Stimulated activated CD4-positive, alpha-beta T cell treated with anti-CD3 and anti-CD28 coated beads, Interleukin-2, amount 100 ng/mL, for 24 hours (primary cell): ENCODE results near the gene HP1BP3.

Experiments
- DNase-seq, 2 donors: peaks; one replicate each; pipeline ENCODE4 v3.0.0-alpha.2; 2020

The HP1BP3 gene

DNA sequence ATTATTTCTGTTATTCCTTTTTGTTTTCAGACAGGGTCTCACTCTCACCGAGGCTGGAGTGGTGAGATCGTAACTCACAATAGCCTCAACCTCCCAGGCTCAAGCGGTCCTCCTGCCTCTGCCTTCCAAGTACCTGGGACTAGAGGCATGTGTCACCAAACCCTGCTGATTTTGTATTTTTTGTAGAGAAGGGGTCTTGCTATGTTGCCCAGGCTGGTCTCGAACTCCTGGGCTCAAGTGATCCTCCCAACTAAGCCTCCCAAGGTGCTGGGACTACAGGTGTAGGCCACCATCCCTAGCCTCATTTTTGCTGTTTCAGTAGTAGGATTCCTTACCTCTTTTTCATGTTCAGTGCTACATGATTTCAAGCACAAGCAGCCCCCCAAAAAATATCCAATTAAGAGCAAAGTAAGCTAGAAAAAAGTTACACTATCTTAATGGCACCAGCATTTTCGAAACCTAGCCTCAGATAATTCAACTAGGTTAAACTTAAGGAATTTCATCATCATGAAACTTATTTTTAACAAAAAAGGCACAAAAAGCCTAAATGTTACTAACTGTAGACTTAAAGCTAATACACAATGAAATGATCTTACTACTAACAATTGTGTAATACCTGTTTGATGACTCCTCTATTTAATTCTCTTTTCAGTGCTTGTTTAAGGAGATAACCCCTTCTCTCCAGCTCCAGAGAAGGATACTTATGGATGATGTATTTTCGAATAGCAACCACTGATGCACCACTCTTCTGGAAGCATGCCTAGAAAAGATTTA, 16.6 kb downstream of the HP1BP3 start:
- no peak for DNase-seq

DNA sequence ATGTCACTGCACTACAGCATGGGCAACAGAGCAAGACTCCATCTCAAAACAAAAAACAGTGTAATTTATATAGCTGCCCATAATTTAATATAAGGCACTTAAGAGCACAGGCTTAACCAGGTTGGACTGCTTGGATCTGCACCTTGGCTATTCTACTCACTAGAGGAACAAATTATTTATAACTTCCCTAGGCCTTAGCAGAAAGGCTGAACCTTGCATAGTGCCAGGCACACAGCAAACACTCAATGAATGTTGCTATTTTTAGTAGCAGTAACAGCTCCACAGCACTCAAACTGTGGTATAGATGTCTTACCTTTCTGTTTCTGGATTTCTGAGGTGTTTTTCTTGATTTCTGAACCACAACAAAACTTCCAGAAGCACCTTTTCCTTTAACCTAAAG, 19.8 kb downstream of the HP1BP3 start:
- no peak for DNase-seq

DNA sequence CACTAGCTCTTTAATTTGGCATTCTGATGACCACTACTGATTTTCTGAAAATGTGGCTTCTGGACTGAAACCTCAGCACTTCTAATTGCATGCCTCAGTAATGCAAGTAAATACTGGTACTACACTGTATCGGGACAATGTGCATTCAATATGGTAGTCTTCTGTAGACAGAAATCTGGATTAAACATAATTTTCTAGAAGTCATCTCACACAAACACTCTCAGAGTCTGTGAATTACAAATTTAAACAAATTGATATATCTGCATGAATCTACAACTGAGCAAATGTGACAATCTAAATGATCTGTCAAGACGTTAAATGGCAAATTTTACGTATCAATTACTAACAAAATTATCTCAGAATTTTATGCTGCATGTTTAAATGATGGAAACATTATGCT, 23.7 kb downstream of the HP1BP3 start:
- no peak for DNase-seq

DNA sequence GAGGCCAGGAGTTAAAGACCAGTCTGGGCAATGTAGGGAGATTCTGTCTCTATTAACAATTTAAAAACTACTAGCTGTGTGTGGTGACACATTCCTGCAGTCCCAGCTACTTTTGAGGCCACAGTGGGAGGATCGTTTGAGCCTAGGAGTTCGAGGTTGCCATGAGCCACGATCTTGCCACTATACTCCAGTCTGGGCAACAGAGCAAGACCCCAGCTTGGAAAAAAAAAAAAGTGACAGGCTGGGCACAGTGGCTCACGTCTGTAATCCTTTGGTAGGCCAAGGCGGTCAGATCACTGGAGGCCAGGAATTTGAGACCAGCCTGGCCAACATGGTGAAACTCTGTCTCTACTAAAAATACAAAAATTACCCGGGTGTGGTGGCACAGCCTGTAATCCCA, 26.8 kb downstream of the HP1BP3 start:
- no peak for DNase-seq

DNA sequence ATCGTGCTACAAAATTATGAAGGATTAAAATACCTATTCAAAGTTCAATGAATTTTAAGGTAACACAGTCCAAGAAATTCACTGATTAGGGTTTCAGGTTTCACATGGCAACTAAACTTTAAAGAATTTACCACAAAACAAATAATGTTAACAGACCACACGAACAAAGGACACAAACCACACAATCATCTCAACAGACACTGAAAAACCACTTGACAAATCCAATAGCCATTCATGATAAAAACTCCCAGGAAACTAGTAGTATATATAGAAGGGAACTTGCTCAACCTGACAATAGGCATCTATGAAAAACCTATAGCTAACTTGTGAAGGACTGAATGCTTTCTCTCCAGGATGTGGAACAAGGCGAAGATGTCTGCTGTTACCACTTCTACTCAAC, 33.5 kb downstream of the HP1BP3 start:
- no peak for DNase-seq

DNA sequence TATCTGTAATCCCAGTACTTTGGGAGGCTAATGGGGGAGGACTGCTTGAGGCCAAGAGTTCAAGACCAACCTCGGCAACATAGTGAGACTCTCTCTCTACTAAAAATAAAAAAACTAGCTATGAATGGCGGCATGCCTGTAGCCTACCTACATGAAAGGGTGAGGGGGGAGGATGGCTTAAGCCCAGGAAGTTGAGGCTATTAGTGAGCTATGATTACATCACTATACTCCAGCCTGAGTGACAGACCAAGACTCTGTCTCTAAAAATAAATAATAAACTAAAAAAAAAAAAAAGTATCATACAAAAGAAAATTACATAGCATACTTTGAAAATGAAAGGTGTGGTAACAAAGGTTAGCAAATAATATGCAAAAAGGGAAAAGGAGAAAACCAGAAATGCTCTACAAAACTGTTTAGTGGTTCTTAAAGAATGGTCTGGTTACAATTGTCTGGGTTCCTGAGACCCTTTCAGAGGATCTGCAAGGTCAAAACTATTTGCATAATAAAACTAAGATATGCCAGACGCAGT, 35.6 kb downstream of the HP1BP3 start:
- no peak for DNase-seq

DNA sequence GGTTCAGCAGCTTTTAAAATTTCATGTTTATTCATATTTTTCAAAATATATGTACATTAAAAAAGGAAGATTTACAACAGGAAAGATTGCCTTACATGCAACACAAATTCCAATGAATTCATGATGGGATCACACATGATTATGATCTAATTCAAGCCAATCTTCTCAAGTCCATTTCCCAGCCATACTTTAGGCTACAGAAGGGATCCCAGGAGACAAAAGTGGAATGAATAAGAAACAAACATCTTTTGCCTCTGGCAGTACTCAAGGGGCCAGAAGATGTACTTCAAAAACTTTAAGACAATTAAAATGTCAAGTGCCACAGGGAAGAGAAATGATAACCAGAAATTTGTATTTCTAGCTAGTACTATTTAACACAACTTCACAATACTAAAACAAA, 44.4 kb downstream of the HP1BP3 start:
- no peak for DNase-seq

DNA sequence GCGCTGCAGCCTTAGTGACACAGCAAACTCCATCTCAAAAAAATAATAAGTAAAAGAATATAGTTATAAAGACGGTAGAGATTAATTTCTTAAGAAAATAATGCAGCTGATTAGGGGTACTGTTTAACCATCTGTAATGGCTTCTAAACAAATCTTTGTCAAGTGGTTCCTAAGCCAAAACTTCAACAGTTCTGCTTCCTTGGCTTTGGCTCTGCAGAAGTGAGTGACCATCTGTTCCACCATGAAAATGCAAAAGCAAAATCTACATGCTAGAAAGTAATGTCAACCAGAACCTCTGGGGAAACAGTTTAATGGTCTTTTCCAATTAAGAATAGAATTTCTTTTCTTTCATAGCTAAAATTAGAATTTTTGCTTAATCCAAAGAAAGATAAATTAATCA, 46.3 kb downstream of the HP1BP3 start:
- DNase-seq: no peak

DNA sequence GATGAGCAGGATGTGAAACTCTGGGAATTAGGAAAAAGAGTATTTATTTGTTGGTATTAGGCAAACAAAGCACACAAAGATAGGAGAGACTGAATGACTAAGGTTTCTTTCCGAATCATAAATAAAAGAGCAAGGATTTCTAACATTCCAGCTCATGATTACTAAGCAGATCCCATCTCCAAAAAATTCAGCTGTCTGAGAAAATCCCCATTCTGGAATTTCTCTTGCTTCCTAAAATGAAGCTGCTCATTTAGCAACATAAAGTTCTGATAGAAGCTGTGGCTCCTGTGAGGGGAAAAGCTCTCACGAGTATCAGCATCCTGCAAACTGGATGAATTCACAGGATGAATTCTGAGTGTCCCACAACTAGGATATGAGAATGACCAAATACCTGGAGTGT, 47.9 kb downstream of the HP1BP3 start:
- no peak for DNase-seq

DNA sequence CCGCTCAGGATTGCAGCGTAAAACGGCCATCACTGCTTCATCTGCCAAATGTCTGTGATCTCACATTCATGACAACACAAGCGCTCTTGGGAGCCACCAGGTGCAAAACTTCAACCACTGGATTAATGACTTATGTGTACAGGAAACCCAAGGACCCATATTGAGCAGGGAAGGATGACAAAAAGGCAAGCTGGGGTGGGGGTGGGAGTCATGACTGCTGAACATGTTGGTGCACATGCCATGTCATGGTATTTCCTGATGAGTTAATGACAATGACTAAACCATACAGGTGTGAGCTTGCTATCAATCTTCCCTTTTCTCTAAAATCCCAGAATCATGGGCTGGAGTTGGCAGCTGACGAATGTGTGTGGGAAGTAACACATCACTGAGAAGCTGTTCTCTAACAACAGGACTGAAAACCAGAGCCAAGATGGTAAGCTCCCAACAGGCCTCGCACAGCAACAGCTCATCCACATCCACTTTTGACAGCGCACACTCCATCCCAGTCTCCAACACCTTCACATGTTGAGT, 51.5 kb downstream of the HP1BP3 start:
- DNase-seq: no peak

DNA sequence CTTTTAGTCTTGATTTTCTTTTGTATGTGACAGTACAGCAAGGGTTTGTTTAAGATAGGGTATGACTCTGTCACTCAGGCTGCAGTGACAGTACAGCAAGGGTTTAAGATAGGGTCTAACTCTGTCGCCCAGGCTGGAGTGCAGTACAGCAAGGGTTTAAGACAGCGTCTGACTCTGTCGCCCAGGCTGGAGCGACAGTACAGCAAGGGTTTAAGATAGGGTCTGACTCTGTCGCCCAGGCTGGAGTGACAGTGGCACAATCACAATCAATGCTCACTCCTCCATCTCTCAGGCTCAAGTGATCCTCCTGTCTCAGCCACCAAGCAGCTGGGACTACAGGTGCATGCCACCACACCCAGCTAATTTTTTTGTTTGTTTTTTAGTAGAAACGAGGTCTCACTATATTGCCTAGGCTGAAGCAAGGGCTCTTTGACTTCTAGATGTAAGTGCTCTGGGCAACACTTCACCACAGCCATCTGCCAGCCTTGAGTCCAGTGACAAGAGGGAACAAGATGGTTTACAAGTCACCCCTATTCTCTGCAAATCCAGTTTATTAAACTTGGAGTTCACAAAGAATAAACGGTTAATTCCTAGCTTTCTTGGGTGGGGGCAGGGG, 53.6 kb downstream of the HP1BP3 start:
- no peak for DNase-seq

DNA sequence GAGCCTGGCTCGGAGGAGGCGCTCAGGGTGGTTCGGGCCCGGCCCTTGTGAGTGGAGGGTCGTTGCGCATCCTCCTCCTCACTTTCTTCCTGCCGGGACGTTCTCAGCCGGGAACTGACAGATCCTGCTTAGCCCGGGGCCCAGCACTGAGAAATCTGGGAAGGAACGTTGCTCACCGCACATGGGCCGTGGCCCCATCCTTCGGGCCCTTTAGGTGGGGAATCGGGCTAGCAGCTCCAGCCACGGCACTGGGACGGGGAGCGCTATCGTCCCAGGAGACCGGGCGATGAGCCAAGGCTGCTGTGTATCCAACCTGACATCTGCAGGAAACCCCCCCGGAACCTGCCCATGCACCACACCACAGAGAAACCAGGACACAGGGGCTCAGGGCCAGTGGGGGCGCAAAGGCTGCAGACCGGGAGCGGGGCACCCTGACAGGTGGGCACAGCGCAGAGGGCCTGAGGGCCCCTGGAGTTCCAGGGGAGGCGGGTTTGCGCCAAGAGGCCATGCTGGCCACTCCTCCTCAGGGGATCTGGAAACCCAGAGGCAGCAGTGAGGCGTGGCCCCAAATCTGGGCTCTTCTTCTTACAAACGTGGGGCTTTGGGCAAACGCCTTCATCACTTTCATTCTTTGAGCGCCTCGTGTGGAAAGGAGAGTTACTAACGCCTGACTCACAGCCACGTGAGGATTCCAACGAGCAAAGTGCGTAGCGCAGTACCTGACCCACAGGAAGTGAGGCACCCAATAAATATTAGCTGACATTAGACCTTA, 54.3 kb downstream of the HP1BP3 start, which contains the start of gene SH2D5:
Gene SH2D5 (minus strand): TSS at position 116 of the 772 bp plus-strand sequence. CDS start 4,659 bp downstream, outside the sequence.
- DNase-seq: peak; percentile 77

DNA sequence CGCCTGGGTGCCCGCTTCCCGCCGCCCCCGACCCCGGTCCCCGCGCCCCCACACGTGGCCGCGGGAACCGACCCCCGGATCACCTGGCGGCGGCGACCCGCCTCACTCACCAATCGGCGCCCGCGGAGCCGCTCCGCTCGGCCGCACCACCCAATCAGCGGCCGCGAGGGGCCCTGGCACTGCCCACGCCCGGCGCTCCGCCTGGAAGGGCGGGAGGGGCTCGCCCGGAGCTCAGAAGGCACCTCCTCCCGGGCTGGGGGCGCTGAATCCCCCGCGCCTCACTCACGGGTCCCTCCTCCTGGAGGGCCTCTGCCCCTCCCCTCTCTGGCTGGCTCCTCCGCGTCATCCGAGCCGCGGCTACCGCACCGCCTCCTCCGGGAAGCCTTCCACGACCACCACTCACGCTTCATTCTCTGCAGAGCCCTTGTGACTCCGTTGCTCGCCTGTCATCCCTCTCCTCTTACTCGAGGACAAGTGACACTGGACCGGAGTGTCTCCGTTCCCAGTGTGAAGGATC, 55.0 kb downstream of the HP1BP3 start:
- DNase-seq: peak; percentile 63 to 73

DNA sequence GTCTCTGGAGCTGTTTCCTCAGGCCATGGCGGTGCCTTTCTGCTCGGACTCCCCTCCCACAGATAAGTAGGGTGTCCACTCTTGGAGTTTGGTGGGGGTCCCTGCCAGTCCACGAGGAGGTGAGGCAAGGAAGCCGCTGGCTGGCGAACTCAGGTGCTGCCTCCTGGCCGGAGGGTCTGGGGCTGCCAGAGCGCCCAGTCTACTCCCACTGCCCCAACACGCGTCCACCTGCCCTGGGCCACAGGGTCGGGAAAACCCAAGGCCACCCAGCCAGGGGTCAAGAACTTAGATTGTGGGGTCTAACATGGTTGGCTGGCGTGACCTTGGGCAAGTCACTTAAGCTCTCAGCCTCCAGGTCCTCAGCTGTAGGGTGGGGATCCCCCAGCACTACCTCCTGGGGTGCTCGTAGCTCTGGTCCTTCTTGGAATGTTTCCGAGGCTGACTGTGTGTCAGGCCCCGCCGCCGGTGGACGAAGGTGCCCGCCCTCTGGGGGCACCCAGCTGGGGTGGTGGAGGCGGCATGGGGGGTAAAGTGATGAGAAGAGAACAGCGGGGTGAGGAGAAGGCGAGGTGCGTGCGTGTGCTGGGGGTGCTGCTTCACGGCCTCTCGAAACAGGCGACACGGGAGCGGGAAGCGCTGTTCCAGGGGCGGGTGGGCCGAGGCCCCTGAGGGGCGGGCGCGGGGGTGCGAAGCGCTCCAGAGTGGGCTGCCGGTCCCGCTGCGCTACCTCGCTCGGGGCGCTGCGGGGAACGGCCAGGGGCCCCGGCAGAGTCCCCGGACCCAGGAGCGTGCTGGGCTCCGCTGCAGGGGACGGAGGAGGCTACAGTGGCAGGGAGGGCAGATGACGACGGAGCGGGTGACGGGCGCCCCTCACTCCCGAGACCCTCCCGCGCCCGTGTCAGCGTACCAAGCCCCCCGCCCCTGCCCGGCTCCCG, 55.8 kb downstream of the HP1BP3 start:
- DNase-seq: peak in 1 of 2 donors; percentile 15

DNA sequence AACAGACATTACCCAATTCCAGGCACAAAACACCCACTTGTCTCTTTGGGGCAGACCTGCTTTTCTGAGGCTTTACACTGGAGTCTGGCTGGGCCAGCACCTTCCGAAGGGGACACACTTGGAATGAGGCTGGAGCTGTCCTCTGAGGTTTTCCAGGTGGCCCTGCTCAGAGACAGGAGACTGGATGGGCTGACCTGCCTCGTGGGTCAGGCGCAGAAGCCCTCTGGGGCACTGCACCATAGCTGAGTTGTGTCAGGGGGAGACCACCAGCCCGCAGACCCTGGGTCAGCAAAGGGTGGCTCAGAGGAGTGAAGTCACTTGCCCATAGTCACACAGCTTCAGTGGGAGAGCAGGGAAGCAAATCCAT, 56.4 kb downstream of the HP1BP3 start:
- DNase-seq: no peak

DNA sequence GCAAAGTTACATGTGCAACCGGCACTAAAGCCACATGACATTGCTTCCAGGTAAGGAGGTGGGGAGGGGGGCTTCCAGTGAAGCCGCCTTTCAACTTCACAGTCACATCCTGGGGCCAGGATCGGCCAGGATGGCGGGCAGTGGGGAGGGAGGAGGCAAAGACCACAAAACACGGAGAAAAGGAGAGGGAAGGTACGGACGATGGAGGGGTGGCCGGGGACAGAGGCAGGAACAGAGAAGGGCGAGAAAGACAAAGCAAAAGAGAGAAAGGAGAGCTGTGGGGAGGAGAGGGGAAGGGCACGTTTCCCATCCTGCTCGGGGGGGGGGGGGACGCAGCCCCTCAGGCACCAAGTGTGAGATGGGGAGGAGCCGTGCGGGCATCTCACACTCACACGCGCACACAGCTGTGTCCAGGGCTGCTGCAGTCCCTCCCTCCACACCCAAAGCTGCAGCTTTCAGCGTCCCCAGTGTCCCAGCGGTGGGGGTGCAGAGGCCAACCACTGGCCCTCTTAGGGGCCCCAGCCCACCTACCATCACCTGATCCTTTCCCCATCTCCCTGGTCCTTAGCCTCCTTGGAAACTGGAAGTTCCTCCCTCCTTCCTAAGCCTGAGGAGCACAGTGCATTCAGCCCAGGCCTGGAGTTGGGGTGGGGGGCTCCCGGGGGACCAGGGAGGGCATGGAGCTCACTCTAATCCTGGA, 57.0 kb downstream of the HP1BP3 start:
- DNase-seq: no peak

DNA sequence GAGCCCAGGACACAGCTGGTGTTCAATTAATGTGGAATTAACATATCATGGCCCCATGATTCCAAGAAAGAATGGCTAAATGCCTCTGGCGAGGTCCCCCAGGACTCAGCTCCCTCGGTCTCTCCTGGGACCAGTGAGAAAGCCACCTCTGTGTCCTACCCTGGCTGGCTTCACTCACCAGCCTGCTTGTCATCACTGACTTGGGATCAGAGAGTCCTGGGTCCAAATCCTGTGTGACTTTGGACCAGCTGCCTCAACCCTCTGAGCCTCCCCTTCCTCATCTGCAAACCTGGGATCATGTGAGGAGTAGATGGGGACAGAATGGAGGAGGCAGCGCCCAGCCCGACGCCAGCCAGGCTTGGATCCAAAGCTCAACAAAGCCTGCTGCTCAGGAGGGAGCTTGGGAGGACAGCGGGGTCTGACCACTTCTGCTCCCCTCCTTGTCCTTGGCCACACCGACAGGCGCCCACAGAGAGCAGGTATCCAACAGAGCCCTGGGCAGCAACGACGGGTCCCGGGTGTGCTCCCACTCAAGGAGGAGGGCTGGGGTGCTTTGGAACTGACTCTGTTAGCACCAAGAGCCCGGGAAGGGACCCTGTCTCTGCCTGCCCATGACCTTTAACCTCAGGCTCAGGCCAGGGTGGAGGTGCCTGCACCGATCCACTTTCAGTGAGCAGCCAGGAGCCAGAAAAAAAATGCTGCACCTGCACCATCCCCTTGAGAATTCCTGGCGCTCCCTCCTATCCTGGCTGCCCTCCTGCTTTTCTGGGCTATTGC, 57.8 kb downstream of the HP1BP3 start:
- DNase-seq: no peak

DNA sequence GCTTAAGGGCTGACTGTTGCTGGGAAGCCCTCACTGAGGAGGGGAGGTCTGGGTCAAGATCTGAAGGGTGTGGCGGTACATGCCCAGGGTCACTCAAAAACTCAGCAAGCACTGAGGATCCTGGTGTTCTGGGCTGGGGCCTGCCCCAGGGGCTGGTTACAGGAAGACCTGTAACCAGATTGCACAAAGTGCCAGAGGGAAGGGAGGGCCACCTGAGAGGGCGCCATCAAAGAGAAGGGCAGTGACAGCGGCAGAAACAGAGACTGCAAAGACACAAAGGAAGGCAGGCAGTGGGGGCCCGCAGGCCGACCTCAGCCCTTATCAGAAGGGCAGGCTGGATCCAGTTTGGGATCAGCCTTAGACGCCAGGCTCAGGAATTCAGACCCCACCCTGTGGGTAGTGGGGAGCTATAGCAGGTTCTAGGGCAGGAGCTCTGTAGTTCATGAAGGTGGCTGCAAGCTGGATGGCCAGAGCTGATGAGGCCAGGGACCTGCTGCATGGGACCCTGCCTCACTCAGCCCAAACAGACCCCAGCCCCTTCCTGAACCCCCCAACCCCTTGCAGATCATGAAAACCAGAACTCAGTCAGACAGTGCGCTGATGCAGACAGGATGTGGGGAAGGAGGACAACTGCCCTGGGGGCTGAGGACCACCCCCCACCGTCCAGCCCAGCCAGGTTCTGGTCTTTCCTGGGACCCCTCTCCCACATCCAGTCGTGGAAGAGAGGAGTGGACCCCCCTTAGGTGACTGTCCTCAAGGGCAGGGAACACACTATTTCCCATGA, 58.5 kb downstream of the HP1BP3 start:
- no peak for DNase-seq

DNA sequence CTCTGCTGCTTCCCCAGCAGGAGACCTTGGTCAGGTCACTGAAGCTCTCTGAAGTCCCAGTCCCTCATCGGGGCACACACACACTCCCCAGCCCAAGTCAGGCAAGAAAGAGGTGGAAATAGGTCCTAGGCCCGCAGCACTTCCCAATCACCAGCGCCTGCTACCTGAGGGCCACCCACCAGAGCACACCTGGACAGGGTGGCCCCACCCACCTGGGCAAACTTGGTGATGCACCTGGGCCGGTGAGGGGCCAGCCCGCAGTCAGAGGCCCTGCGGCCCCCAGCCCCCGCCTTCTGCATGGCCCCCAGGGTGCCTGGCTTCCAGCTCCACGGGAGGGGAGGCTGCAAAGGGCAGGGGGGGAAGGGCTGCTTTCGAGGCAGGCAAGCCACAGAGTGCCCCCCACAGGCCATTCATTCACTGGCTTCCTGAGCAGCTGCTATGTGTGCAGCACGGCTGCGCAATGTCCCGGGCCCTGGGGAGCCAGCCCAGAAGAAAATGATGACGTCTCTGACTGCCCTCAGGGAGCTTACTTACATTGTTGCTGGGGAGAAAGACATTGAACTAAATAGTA, 59.3 kb downstream of the HP1BP3 start:
- no peak for DNase-seq
